Endothelial cell of umbilical vein (primary cell): Measurements from ENCODE around the gene BCR. TPM values are rescaled to one million over a fixed set of nuclear protein-coding genes. Genes with fewer than 3 reads are reported as not detected.

Experiments
- BruUV-seq: library from RNA; stranded (reverse); fragments of 400-500 nt; replicated peaks from 2 replicates; lab custom pipeline; 2021; lab: Mats Ljungman, UMichigan
- CTCF ChIA-PET: fragments of 300-600, 350-600 bp; sonication (Branson Sonifier 250); formaldehyde crosslinking; loops from one replicate; lab custom pipeline; 2021; ENCODE audit warnings: antibody characterized with exemption, inconsistent platforms; lab: Charles Lee
- POLR2A ChIA-PET: fragments of 300-600, 350-600 bp; sonication (Branson Sonifier 250); formaldehyde crosslinking; loops from one replicate; lab custom pipeline; 2021; ENCODE audit warnings: antibody characterized with exemption, inconsistent platforms; lab: Charles Lee
- DNase-seq: peaks from one replicate; pipeline ENCODE4 v3.0.0-alpha.2; 2011; ENCODE audit warnings: low read depth, low spot score
- FAIRE-seq: peaks from 2 replicates; lab custom pipeline; 2011; peaks lifted over from hg19 to GRCh38; lab: Jason Lieb, UNC
- H2AFZ ChIP-seq: 2 replicates; pipeline ENCODE4 v1.6.0; 2012; ENCODE audit warnings: low read depth, low read length, control low read depth, inconsistent platforms
- H3K27ac ChIP-seq: 2 replicates; pipeline ENCODE4 v1.5.1; 2011; ENCODE audit warnings: low read depth, mild to moderate bottlenecking, control low read depth, low read length, moderate library complexity; ENCODE audit not compliant: insufficient read depth
- H3K27me3 ChIP-seq, 2 experiments: 2 replicates each; pipeline versions ENCODE4 v1.6.0 to v1.6.1; 2011; ENCODE audit warnings: low read length in 2 of 2, mixed read lengths in 1 of 2; ENCODE audit not compliant: control insufficient read depth in 2 of 2, insufficient read depth in 2 of 2
- H3K36me3 ChIP-seq, 2 experiments: 2 replicates in 1 of 2; 3 replicates in 1 of 2; pipeline ENCODE4 v1.5.1; 2011; ENCODE audit warnings: low read length in 2 of 2, mild to moderate bottlenecking in 1 of 2, moderate library complexity in 1 of 2; ENCODE audit not compliant: control insufficient read depth in 2 of 2, insufficient read depth in 2 of 2; ENCODE audit errors: extremely low read depth in 1 of 2
- H3K4me1 ChIP-seq: 3 replicates; pipeline ENCODE4 v1.5.1; 2011; ENCODE audit warnings: mild to moderate bottlenecking, low read length; ENCODE audit not compliant: control insufficient read depth, insufficient read depth; ENCODE audit errors: extremely low read depth
- H3K4me2 ChIP-seq: 2 replicates; pipeline ENCODE4 v1.6.1; 2011; ENCODE audit warnings: low read length, control low read depth, mixed read lengths; ENCODE audit not compliant: insufficient read depth
- H3K4me3 ChIP-seq, 3 experiments: fragments of 200-600 bp in 1 of 3; sonication (generic), shearing (Covaris generic) in 1 of 3; replicated peaks in 1 of 3; 2 replicates each; pipeline ENCODE4 v1.5.1; 2011 to 2016; ENCODE audit warnings: control low read depth in 3 of 3, low read length in 3 of 3, mild to moderate bottlenecking in 2 of 3, inconsistent platforms in 1 of 3, low read depth in 1 of 3, moderate library complexity in 1 of 3; ENCODE audit not compliant: insufficient read depth in 1 of 3
- H3K79me2 ChIP-seq: 2 replicates; pipeline ENCODE4 v1.6.0; 2012; ENCODE audit warnings: low read length, inconsistent platforms; ENCODE audit not compliant: control insufficient read depth, insufficient read depth
- H3K9ac ChIP-seq: replicated peaks from 2 replicates; pipeline ENCODE3; 2011; ENCODE audit warnings: low read length, control low read depth; ENCODE audit not compliant: insufficient read depth; ENCODE audit errors: extremely low read depth
- H3K9me1 ChIP-seq: replicated peaks from 3 replicates; pipeline ENCODE4 v1.6.0; 2011; ENCODE audit warnings: mild to moderate bottlenecking, low read length; ENCODE audit not compliant: control insufficient read depth, insufficient read depth; ENCODE audit errors: extremely low read depth
- H3K9me3 ChIP-seq: replicated peaks from 2 replicates; pipeline ENCODE4 v1.5.1; 2012; ENCODE audit warnings: low read length, inconsistent platforms; ENCODE audit not compliant: control insufficient read depth, insufficient read depth
- H4K20me1 ChIP-seq: replicated peaks from 2 replicates; pipeline ENCODE3; 2011; ENCODE audit warnings: mild to moderate bottlenecking, low read length; ENCODE audit not compliant: control insufficient read depth, insufficient read depth; ENCODE audit errors: extremely low read depth
- CTCF ChIP-seq, 2 donors: IDR thresholded peaks; 1 replicate in 1 of 2; 2 replicates in 1 of 2; pipeline ENCODE4 v1.5.1; 2011; ENCODE audit warnings: low read length in 2 of 2, mild to moderate bottlenecking in 2 of 2, moderate library complexity in 2 of 2, control low read depth in 1 of 2, inconsistent platforms in 1 of 2, low read depth in 1 of 2; ENCODE audit not compliant: insufficient read depth in 1 of 2; ENCODE audit errors: extremely low read depth in 1 of 2
- EZH2 ChIP-seq: IDR thresholded peaks from 2 replicates; pipeline ENCODE4 v1.6.1; 2012; ENCODE audit warnings: borderline replicate concordance, low read depth, mild to moderate bottlenecking, moderate library complexity, low read length, inconsistent platforms; ENCODE audit not compliant: severe bottlenecking
- FOS ChIP-seq: IDR thresholded peaks from 2 replicates; pipeline ENCODE4 v1.6.1; 2011; ENCODE audit warnings: mild to moderate bottlenecking, low read length, moderate library complexity, borderline replicate concordance; ENCODE audit not compliant: insufficient read depth
- GATA2 ChIP-seq: IDR thresholded peaks from 2 replicates; pipeline ENCODE4 v1.7.0; 2011; ENCODE audit warnings: low read depth, mild to moderate bottlenecking, moderate library complexity, mixed read lengths, low read length; ENCODE audit not compliant: insufficient read length, insufficient read depth
- JUN ChIP-seq: IDR thresholded peaks from 2 replicates; pipeline ENCODE4 v1.6.1; 2011; ENCODE audit warnings: borderline replicate concordance, low read depth; ENCODE audit not compliant: insufficient read length, insufficient read depth
- MAX ChIP-seq: IDR thresholded peaks from 2 replicates; pipeline ENCODE4 v1.6.1; 2011; ENCODE audit not compliant: insufficient read depth, insufficient read length
- MYC ChIP-seq: IDR thresholded peaks from one replicate; pipeline ENCODE4 v1.6.1; 2011; ENCODE audit warnings: mild to moderate bottlenecking, low read depth, low read length
- POLR2A ChIP-seq: IDR thresholded peaks from 2 replicates; pipeline ENCODE4 v1.6.1; 2012; ENCODE audit warnings: low read depth, mild to moderate bottlenecking, control low read depth, low read length
- POLR2AphosphoS5 ChIP-seq: IDR thresholded peaks from 2 replicates; pipeline ENCODE4 v1.6.1; 2012; ENCODE audit warnings: low read depth, mild to moderate bottlenecking, control low read depth, low read length, moderate library complexity; ENCODE audit not compliant: insufficient read depth
- dilution Hi-C: fragments of 300-500 bp; cut with MboI; formaldehyde crosslinking; loops from one replicate; pipeline ENCODE4 v1.15.0; 2019; ENCODE audit warnings: low sequenced_read_pairs; ENCODE audit not compliant: extremely low pct_ligation_motif_present
- intact Hi-C: fragments of 100-400 bp; cut with micrococcal nuclease; formaldehyde crosslinking; loops from one replicate; pipeline ENCODE4 v1.10.0; 2022
- polyA plus RNA-seq, 4 experiments: library from polyadenylated mRNA; depleted of rRNA in 3 of 4; stranded (reverse) in 3 of 4; unstranded in 1 of 4; fragments of >200 nt; gene quantifications; 2 replicates each; pipeline versions ENCODE4 v1.2.1 to v1.2.3, GENCODE V29; 2011 to 2012; ENCODE audit warnings: missing spikeins in 1 of 4
- total RNA-seq: library from RNA; stranded (reverse); gene quantifications from 2 replicates; pipeline ENCODE4 v1.2.3, GENCODE V29; 2021

BCR gene
- total and polyA plus RNA-seq, 2 donors (not counting 3 experiments of a cell fraction or from before 2014, with no cell fraction given): 129 to 141 TPM

GRCh38 chr22:23164091-23164490, 16.2 kb upstream of the BCR start:
- intact Hi-C loops: no loop called here
- Histone ChIP-seq H3K9me1 (no peaks in the 10 kb centered on the region), H3K4me2 (no peak overlapping the region), H3K79me2 (no peaks in the 10 kb centered on the region), H3K4me1 (no peaks in the 10 kb centered on the region), H3K36me3 (no peaks in the 10 kb centered on the region), H4K20me1 (no peaks in the 10 kb centered on the region), H3K9me3 (no peaks in the 10 kb centered on the region), H3K9ac (no peak overlapping the region), H3K4me3 (no peak overlapping the region), H3K27me3 (no peaks in the 10 kb centered on the region), H3K27ac (no peak overlapping the region), H2AFZ (no peak overlapping the region)
- ChIA-PET CTCF (interaction anchor here (1.0 to 1.3 kb wide), 3 partner anchors 132 to 222 kb away, joined by 3 read pairs; no protein-coding TSS in a partner anchor), POLR2A (no interaction called here)
- BruUV-seq: no TSS peak
- DNase-seq: no peak
- FAIRE-seq: no peak
- dilution Hi-C loops: no loop called here
- TF ChIP-seq POLR2AphosphoS5 (no peak), MAX (no peak), GATA2 (no peak), CTCF (IDR thresholded peaks at IDR 0.05; ENCODE audit: extremely low read depth in 1 of 2, insufficient read depth in 1 of 2, low read depth in 1 of 2, low read length in 2 of 2) (no peak), FOS (no peak), POLR2A (no peak), EZH2 (no peak), MYC (no peak), JUN (no peak)
